ENCODE measurements around the gene POLR3A.

DNA sequence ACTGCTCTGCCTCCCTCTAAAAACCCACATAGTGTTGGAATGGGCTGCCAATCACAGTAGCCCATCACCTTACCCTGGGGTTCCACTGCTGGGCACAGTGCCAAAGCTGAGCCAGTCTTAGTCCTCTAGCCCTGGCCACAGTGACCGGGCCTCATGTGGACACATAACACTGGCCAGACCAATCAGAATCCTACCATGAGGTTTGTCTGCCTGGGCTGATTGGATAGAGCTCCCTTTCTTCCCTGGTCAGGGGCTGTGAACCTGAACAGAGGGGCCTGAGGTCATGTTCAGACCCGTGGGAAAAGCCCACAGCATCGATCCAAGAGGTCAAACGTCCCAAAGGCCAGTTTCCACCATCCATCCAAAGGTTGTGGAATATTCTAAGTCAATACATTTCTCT is 108.8 kb downstream of the POLR3A start:
- no peak for TF ChIP-seq EZH2 (IDR thresholded peaks at IDR 0.05; ENCODE audit: low read length)
- TF ChIP-seq, protein P1, sequence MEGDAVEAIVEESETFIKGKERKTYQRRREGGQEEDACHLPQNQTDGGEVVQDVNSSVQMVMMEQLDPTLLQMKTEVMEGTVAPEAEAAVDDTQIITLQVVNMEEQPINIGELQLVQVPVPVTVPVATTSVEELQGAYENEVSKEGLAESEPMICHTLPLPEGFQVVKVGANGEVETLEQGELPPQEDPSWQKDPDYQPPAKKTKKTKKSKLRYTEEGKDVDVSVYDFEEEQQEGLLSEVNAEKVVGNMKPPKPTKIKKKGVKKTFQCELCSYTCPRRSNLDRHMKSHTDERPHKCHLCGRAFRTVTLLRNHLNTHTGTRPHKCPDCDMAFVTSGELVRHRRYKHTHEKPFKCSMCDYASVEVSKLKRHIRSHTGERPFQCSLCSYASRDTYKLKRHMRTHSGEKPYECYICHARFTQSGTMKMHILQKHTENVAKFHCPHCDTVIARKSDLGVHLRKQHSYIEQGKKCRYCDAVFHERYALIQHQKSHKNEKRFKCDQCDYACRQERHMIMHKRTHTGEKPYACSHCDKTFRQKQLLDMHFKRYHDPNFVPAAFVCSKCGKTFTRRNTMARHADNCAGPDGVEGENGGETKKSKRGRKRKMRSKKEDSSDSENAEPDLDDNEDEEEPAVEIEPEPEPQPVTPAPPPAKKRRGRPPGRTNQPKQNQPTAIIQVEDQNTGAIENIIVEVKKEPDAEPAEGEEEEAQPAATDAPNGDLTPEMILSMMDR (optimal IDR thresholded peaks at IDR 0.05 in 1 of 3, IDR thresholded peaks at IDR 0.05 in 1 of 3, conservative IDR thresholded peaks at IDR 0.05 in 1 of 3; ENCODE audit: extremely low read depth in 1 of 3, insufficient read depth in 2 of 3, low read length in 3 of 3), result no peak

All from keratinocyte (primary cell).